Tibial nerve (tissue), 4 donors: ENCODE results near the gene PES1.

Source experiments
- CTCF ChIP-seq, 5 experiments: fragments of 200-600 bp in 3 of 5; fragments of 450-650 bp in 2 of 5; sonication (generic) in 3 of 5; IDR thresholded peaks; one replicate each; pipeline ENCODE4 v1.5.1; 2016 to 2019; ENCODE audit warnings: antibody characterized with exemption in 5 of 5, mild to moderate bottlenecking in 3 of 5, moderate library complexity in 2 of 5
- EP300 ChIP-seq, 2 donors: sonication (generic); formaldehyde crosslinking; IDR thresholded peaks; one replicate each; pipeline ENCODE4 v1.6.1; 2017; ENCODE audit warnings: antibody characterized with exemption in 2 of 2, mild to moderate bottlenecking in 1 of 2
- POLR2A ChIP-seq, 2 donors: fragments of 450-650 bp; IDR thresholded peaks; one replicate each; pipeline ENCODE4 v1.6.1; 2017; ENCODE audit warnings: antibody characterized with exemption in 2 of 2, mild to moderate bottlenecking in 2 of 2, moderate library complexity in 2 of 2

- TF ChIP-seq POLR2A (IDR thresholded peaks at IDR 0.05), result no peak
- no peak for TF ChIP-seq CTCF (IDR thresholded peaks at IDR 0.05)
- no peak for TF ChIP-seq EP300 (IDR thresholded peaks at IDR 0.05)
Measured at GRCh38 chr22:30569674-30570202, 22.0 kb downstream of the PES1 start.
